LNCAP (cell line): ENCODE data around the gene MAP1A.

Experiments
- CTCF ChIP-seq: fragments of 450-650 bp; IDR thresholded peaks from 2 replicates; pipeline ENCODE4 v1.5.1; 2017; ENCODE audit warnings: mild to moderate bottlenecking

Gene MAP1A

DNA sequence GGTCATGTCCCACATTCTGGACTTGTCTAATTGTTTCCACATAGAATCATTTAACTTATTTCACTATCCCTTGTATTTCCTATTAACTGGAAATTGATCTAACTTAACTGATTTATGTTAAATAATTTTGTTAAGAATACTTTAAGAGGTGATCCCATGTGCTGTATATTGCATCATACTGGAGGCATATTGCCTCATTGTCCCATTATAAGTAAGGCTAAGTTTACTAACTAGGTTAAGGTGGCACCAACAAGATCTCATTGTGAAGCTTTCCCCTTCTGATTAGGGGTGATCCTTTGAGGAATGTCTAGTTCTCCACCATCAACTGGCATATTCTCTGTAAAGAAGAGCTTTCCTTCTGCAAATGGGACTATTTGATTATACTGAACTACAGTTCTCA is 24.4 kb downstream of the MAP1A start:
- no peak for TF ChIP-seq CTCF

DNA sequence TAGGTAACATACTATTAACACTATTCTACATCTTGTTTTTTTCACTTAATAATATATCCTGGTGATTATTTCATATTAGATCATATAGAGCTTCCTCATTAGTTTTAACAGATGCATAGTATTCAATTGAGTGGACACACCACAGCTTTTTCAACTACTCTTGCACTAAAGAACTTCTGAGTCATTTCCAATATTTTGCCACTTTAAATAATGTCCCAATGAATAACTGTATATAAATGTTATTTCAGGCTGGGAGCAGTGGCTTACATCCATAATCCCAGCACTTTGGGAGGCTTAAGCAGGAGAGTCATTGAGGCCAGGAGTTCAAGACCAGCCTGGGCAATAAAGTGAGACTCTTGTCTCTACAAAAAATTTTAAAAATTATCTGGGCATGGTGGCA is 26.9 kb downstream of the MAP1A start:
- no peak for TF ChIP-seq CTCF

DNA sequence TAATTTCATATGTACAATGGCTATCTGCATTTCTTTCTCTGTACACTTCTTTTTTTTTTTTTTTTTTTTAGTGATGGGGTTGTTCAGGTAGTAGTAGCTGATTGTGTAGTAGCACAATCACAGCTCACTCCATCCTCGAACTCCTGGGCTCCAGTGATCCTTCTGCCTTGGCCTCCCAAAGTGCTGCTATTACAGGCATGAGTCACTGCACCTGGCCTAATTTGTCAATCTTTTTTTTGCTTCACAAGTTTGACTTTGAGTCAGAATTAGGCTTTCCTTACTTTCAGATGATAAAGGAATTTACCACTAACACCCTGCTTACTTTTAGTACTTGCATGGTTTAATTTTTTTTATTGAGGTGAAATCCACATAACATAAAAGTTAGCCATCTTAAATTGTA is 28.0 kb downstream of the MAP1A start:
- TF ChIP-seq CTCF, result no peak

DNA sequence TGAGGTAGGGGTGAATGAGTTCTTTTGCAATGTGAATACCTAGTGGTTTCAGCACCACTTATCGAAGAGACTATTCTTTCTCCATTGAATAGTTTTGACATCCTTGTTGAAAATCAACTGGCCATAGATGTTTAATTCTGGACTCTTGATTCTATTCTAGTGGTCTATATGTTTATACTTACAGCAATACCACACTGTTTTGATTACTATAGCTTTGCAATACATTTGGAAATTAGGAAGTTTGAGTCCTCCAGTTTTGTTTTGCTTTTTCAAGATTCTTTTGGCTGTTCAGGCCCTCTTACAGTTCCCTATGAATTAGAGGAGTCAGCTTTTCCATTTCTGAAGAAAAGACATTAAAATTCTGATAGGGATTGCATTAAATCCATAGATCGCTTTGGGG is 30.1 kb downstream of the MAP1A start:
- TF ChIP-seq CTCF, result no peak

GRCh38 chr15:43550527-43551363 is 33.3 kb downstream of the MAP1A start:
- TF ChIP-seq CTCF, result no peak

DNA sequence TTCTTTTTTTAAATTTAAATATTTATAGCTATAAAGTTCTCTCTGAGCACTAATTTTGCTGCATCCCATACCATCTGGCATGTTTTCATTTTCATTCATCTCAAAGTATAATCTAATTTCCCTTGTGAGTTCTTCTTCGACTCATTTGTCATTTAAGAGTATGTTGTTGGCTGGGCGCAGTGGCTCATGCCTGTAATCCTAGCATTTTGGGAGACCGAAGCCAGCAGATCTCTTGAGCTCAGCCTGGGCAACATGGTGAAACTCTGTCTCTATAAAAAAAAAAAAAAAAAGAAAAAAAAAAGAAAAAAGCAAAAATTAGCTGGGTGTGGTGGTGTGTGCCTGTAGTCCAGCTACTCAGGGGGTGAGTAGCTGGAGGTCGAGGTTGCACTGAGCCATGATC is 34.8 kb downstream of the MAP1A start:
- no peak for TF ChIP-seq CTCF

GRCh38 chr15:43552986-43553385 is 35.6 kb downstream of the MAP1A start:
- TF ChIP-seq CTCF, result no peak
